Endothelial cell of coronary artery (primary cell): ENCODE measurements around the gene ALOX12B. TPM values are rescaled to one million over a fixed set of nuclear protein-coding genes. Genes with fewer than 3 reads are reported as not detected.

ENCODE experiments used
- total RNA-seq: library from RNA; depleted of rRNA; stranded (reverse); fragments of >200 nt; gene quantifications from 2 replicates; pipeline ENCODE4 v1.2.3, GENCODE V29; 2014

The ALOX12B gene
- total RNA-seq = not detected in 2 replicates

DNA sequence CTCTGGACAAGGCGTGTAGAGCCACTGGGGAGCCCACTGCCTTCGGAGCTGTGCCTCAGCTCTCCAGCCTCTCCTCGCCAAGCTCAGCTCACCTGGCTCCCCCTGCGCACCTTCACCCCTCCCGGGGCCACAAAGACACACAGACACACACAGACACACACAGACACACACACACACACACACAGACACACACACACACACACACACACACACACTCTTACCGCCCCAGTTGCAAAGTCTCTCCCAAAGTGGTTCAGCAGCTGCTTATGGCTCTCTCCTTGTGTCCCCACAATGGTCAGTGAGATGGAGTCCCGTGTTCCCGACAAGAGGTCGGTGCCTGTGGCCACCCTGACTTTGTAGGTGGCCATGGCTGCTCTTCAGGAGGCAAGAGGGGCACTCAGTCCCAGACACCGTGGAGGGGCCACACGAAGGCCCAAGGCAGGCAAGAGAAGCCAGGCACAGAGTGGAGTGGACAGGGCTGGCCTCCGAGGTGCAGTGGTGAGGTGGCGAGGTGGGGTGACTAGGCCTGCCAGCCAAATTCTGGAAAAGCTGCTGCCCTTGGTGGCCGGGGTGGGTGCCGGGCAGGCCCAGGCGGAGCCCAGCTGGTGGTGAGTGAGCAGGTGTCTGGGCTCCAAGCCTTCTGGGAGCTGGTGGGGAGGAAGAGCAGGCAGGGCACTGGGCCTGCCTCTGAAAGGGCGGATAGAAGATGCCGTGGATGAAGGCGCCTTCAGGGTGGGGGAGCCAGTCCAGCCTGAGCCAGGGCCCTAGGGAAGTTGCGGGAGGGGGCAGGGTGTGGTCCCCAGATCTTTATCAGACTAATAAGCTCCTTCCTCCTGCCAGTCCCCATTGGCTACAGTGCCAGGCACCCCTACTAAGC, at the start of gene ALOX12B:
Gene ALOX12B (minus strand): TSS at position 642 of the 877 bp plus-strand sequence. CDS start 274 bp downstream, at position 368.

DNA sequence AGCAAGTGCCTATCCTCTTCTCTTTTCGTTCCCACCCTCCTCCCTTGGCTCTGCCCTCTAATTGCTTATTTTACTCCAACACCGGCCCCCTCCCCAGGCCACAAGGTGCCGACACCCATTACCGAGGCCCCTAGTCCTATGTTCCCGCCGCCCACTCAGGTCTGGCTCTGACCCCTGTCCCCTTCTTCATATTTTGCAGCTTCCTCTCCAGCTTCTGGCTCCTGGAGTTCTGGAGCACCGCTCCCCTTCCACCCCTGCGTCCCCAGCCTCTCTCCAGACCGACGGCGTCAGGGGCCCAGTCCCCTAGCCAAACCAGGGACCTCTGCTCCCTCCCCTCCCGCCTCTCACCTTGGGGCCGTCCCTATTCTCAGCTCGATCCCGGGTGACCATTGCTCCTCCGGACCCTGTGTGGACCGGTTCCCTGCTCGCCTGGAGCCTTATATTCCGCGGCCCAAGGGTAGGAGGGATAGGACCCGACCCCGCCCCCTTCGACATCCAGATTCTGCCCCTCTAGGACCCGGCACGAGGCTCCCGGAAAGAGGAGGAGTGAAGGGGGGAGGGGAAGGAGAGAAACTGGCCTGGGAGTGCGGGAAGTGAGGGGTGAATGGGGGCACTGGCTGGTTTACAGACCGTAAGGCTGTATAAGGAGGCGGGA, 36.3 kb upstream of the ALOX12B start, which contains the start of gene HES7:
Gene HES7 (minus strand): TSS at position 412 of the 655 bp plus-strand sequence. CDS start 22 bp downstream, at position 390.

DNA sequence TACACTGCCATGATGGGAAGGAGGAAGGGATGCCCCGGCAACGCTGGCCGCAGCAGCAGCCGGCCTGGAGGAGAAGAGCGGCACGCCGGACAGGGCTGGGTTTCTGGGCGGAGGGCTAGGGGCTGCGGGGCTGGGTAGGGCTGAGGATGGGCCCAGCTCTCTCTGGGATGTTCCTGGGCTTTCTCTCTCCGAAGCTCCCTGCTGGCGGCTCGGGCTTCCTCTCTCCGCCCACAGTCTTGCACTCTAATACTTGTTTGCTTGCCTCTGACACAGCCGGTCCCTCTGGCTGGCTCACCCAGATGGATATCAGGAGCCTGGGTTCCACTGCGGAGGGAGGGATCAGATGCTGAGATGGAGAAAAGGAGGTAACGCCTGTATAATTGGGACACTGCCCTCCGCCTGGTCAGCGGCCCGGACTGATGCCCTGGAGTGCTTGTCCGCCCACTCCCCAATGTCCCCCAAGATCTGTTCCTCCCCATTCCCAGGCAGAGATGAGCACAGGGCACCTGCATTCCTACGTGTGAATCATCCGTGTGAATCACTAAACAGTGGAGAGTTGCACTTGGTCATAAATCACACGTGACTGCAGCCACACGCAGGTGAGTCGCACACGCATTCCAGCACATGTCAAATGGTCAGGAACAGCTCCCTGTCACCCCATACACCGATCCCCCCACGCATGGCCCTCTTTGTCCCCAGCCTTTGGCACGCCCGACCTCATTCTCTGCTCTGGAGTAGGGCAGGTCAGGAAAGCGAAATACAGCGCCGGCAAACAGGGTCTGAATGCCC, 30.7 kb upstream of the ALOX12B start, which contains the start of gene ALOXE3:
Gene ALOXE3 (minus strand): TSS at position 535 of the 789 bp plus-strand sequence. CDS start 524 bp downstream, at position 11.

DNA sequence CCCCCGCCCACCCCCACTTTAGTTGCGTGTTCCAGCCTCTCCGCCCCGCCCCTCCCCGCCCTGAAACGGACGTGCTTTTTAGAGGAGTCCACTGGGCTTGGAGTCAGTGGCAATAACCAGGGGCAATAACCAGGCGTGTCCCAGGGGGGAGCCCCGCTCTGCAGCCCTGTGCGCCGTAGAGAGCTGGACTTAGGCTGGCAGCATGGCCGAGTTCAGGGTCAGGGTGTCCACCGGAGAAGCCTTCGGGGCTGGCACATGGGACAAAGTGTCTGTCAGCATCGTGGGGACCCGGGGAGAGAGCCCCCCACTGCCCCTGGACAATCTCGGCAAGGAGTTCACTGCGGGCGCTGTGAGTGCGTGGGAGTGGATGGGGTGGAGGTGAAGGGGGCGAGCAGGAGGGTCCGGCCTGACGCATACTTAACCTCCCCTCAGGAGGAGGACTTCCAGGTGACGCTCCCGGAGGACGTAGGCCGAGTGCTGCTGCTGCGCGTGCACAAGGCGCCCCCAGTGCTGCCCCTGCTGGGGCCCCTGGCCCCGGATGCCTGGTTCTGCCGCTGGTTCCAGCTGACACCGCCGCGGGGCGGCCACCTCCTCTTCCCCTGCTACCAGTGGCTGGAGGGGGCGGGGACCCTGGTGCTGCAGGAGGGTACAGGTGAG, 48.4 kb downstream of the ALOX12B start, which contains the start of gene ALOX15B:
Gene ALOX15B (plus strand): TSS at position 106 of the 657 bp plus-strand sequence. CDS start 97 bp downstream, at position 203.

Other genes starting within 250 kb of the ALOX12B start
- gene TMEM88, start 232.7 kb downstream of the ALOX12B start, total RNA-seq = 10.5 and 12.0 TPM in 2 replicates
- 122 and 163 TPM in 2 replicates for gene NAA38, start 230.2 kb downstream of the ALOX12B start, total RNA-seq
- gene CYB5D1, start 229.7 kb downstream of the ALOX12B start, total RNA-seq = 7.6 and 8.4 TPM in 2 replicates
- 202 and 233 TPM in 2 replicates for gene CHD3, start 198.9 kb downstream of the ALOX12B start, total RNA-seq
- gene RNF227, start 171.4 kb downstream of the ALOX12B start, total RNA-seq = 0.99 and 1.2 TPM in 2 replicates
- 0.19 and 0.27 TPM in 2 replicates for gene KCNAB3, start 157.9 kb downstream of the ALOX12B start, total RNA-seq
- gene TRAPPC1, start 155.8 kb downstream of the ALOX12B start, total RNA-seq = 47.9 and 49.0 TPM in 2 replicates
- gene CNTROB, start 155.5 kb downstream of the ALOX12B start, total RNA-seq = 16.8 and 19.3 TPM in 2 replicates
- not detected in 2 replicates for gene GUCY2D, start 85.1 kb downstream of the ALOX12B start, total RNA-seq
- 0.19 TPM in 1 of 2 replicates, not detected in the other for gene ALOX15B, start 48.7 kb downstream of the ALOX12B start, total RNA-seq
- not detected in 2 replicates for gene ALOXE3, start 30.8 kb upstream of the ALOX12B start, total RNA-seq
- 0.09 TPM in 2 replicates for gene HES7, start 36.4 kb upstream of the ALOX12B start, total RNA-seq
- gene PER1, start 64.7 kb upstream of the ALOX12B start, total RNA-seq = 5.0 and 14.2 TPM in 2 replicates
- 3.0 and 5.7 TPM in 2 replicates for gene VAMP2, start 75.2 kb upstream of the ALOX12B start, total RNA-seq
- 11.6 and 26.7 TPM in 2 replicates for gene TMEM107, start 88.7 kb upstream of the ALOX12B start, total RNA-seq
- gene BORCS6, start 102.5 kb upstream of the ALOX12B start, total RNA-seq = 8.1 and 8.6 TPM in 2 replicates
- gene AURKB, start 122.9 kb upstream of the ALOX12B start, total RNA-seq = 16.0 and 35.2 TPM in 2 replicates
- gene CTC1, start 160.3 kb upstream of the ALOX12B start, total RNA-seq = 4.5 and 7.3 TPM in 2 replicates
- gene PFAS, start 161.6 kb upstream of the ALOX12B start, total RNA-seq = 26.0 and 33.6 TPM in 2 replicates
- 9.8 and 13.9 TPM in 2 replicates for gene RANGRF, start 201.0 kb upstream of the ALOX12B start, total RNA-seq
- gene SLC25A35, start 207.7 kb upstream of the ALOX12B start, total RNA-seq = 0.45 and 0.47 TPM in 2 replicates
- gene ARHGEF15, start 222.5 kb upstream of the ALOX12B start, total RNA-seq = 14.8 and 16.3 TPM in 2 replicates